ENCODE results near the gene RALGPS1. TPM values are rescaled to one million over a fixed set of nuclear protein-coding genes. Genes with fewer than 3 reads are reported as not detected.
A peak's percentile ranks its signal among the peaks of the same experiment; 100 is the strongest.

Gene RALGPS1
- total RNA-seq, 1 experiment from 2014 or later: 18.6 TPM

GRCh38 chr9:127136081-127136879, 221.7 kb downstream of the RALGPS1 start:
- H3K23ac ChIP-seq (ENCODE audit: insufficient read length, low read depth, low read length): no peak overlapping the region
- no peaks in the 10 kb centered on the region for H4K20me1 ChIP-seq (ENCODE audit: control insufficient read depth, insufficient read depth, insufficient read length)
- H2BK15ac ChIP-seq (ENCODE audit: low read depth, low read length): no peak overlapping the region
- no peak overlapping the region for H4K91ac ChIP-seq (ENCODE audit: insufficient read length, low read depth, low read length)
- H3K4ac ChIP-seq (ENCODE audit: low read depth, low read length): no peak overlapping the region
- H3K36me3 Mint-ChIP-seq (ENCODE audit: insufficient read depth in 1 of 3, low read depth in 3 of 3): no peaks in the 10 kb centered on the region
- no peak overlapping the region for H3K56ac ChIP-seq (ENCODE audit: insufficient read length, low read depth, low read length)
- H2AK5ac ChIP-seq (ENCODE audit: insufficient read length, low read length): no peak overlapping the region
- H3K27ac ChIP-seq (ENCODE audit: insufficient read length, low read depth, low read length): no peak overlapping the region
- no peaks in the 10 kb centered on the region for H3K9me3 Mint-ChIP-seq
- peak overlapping the region; percentile 54; the same call in 1 of the 2 replicates for H3K14ac ChIP-seq (ENCODE audit: insufficient read depth, low read length)
- H2BK20ac ChIP-seq (ENCODE audit: low read depth, low read length, poor library complexity, severe bottlenecking): no peak overlapping the region
- TF ChIP-seq CTCF (conservative IDR thresholded peaks at IDR 0.05): no peak
- H4K8ac ChIP-seq (replicated peaks; ENCODE audit: insufficient read length, low read depth, low read length): no peak overlapping the region
- no peak overlapping the region for H2BK5ac ChIP-seq (ENCODE audit: insufficient read length, low read length)
- H3K4me2 ChIP-seq (ENCODE audit: insufficient read depth, insufficient read length, low read length): no peak overlapping the region
- H4K5ac ChIP-seq (ENCODE audit: insufficient read length, low read depth, low read length): no peak overlapping the region
- H3K27me3 Mint-ChIP-seq (ENCODE audit: low read depth): no peaks in the 10 kb centered on the region
- no peak overlapping the region for H3T11ph ChIP-seq (ENCODE audit: low read length)
- H3K79me1 ChIP-seq (ENCODE audit: insufficient read depth, low read depth, low read length, poor library complexity, severe bottlenecking): no peaks in the 10 kb centered on the region
- no peaks in the 10 kb centered on the region for H3K23me2 ChIP-seq (ENCODE audit: insufficient read length, low read depth, low read length, poor library complexity, severe bottlenecking)
- H3K27me3 ChIP-seq (ENCODE audit: insufficient read depth, low read length): no peaks in the 10 kb centered on the region
- no peak overlapping the region; a peak in 1 of 5 replicates for H3K4me3 Mint-ChIP-seq
- DNase-seq: no peak
- H3K79me2 ChIP-seq (ENCODE audit: insufficient read depth, low read length): no peaks in the 10 kb centered on the region
- no peak overlapping the region for H2BK12ac ChIP-seq (ENCODE audit: insufficient read length, low read depth, low read length)
- no peak overlapping the region for H2BK120ac ChIP-seq (ENCODE audit: low read depth, low read length, poor library complexity, severe bottlenecking)
- no peak overlapping the region for H3K18ac ChIP-seq (ENCODE audit: insufficient read length, low read depth, low read length)
- H3K9ac ChIP-seq (ENCODE audit: extremely low read depth, insufficient read length, low read length): no peak overlapping the region
- no CpG with 5 or more reads among the region's 8 CpGs for WGBS (ENCODE audit: extremely low coverage, insufficient read length, low lambda C conversion rate)
- no peaks in the 10 kb centered on the region for H3K9me3 ChIP-seq (ENCODE audit: control insufficient read depth, low read depth, low read length)
- peak overlapping the region in 1 of 3 experiments; percentile 78; a peak in 1 of 7 replicates for H3K27ac Mint-ChIP-seq
- H3K4me1 Mint-ChIP-seq: peaks cover 31 to 46% of the 10 kb centered on the region in 2 experiments
- no peaks in the 10 kb centered on the region; the same call in 1 of the 2 replicates for H3K4me1 ChIP-seq (ENCODE audit: insufficient read depth, low read length)
- H2AFZ ChIP-seq (ENCODE audit: low read length): no peak overlapping the region

Measured in H9 (cell line).